Progenitor cell of endocrine pancreas (in vitro differentiated cells): Measurements from ENCODE around the gene AXIN2. TPM values are rescaled to one million over a fixed set of nuclear protein-coding genes. Genes with fewer than 3 reads are reported as not detected.

Experiments used
- DNase-seq: peaks from one replicate; pipeline ENCODE4 v3.0.0; 2021; ENCODE audit warnings: low spot score; ENCODE audit not compliant: unreplicated experiment
- H3K27ac Mint-ChIP-seq: 2 replicates; pipeline ENCODE4 v1.8.0; 2021; ENCODE audit warnings: mild to moderate bottlenecking, moderate library complexity, mixed read lengths
- H3K27me3 Mint-ChIP-seq: 2 replicates; pipeline ENCODE4 v1.8.0; 2021; ENCODE audit warnings: mixed read lengths
- H3K36me3 Mint-ChIP-seq: 2 replicates; pipeline ENCODE4 v1.8.0; 2022; ENCODE audit warnings: mixed read lengths; ENCODE audit not compliant: insufficient read depth
- H3K4me1 Mint-ChIP-seq: 2 replicates; pipeline ENCODE4 v1.8.0; 2021; ENCODE audit warnings: low read depth, mixed read lengths
- H3K4me3 Mint-ChIP-seq: 2 replicates; pipeline ENCODE4 v1.8.0; 2021; ENCODE audit warnings: low read depth, mild to moderate bottlenecking, moderate library complexity, mixed read lengths
- H3K9me3 Mint-ChIP-seq: 2 replicates; pipeline ENCODE4 v1.8.0; 2021; ENCODE audit warnings: low read depth, mixed read lengths
- CTCF ChIP-seq: fragments of 200-600 bp; sonication (generic); IDR thresholded peaks from one replicate; pipeline ENCODE4 v1.5.0; 2021; ENCODE audit warnings: antibody characterized with exemption, mild to moderate bottlenecking; ENCODE audit not compliant: unreplicated experiment
- total RNA-seq: library from RNA; stranded (reverse); gene quantifications from 2 replicates; pipeline ENCODE4 v1.2.1, GENCODE V29; 2021

Gene AXIN2
- total RNA-seq, 1 donor from 2014 or later = 10.2 TPM

GRCh38 chr17:65567566-65567965 lies 6.1 kb upstream of the AXIN2 start:
- no peak for DNase-seq

GRCh38 chr17:65565559-65565958 lies 4.1 kb upstream of the AXIN2 start:
- Mint-ChIP-seq H3K36me3 (no peaks in the 10 kb centered on the region), H3K27ac (no peak overlapping the region), H3K4me3 (no peak overlapping the region), H3K27me3 (peaks cover 20% of the 10 kb centered on the region), H3K4me1 (peaks cover 13% of the 10 kb centered on the region), H3K9me3 (no peaks in the 10 kb centered on the region)
- TF ChIP-seq CTCF = no peak
- DNase-seq = no peak

More at GRCh38 chr17:65567566-65567965, 6.1 kb upstream of the AXIN2 start:
- Mint-ChIP-seq H3K9me3 (no peaks in the 10 kb centered on the region), H3K4me1 (peaks cover 15% of the 10 kb centered on the region), H3K36me3 (no peaks in the 10 kb centered on the region), H3K27ac (no peak overlapping the region), H3K4me3 (no peak overlapping the region), H3K27me3 (peaks cover 24% of the 10 kb centered on the region)
- TF ChIP-seq CTCF = no peak

GRCh38 chr17:65564793-65565192 lies 3.3 kb upstream of the AXIN2 start:
- H3K9me3 Mint-ChIP-seq = no peaks in the 10 kb centered on the region
- no peak for TF ChIP-seq CTCF
- no peak for DNase-seq
- H3K4me3 Mint-ChIP-seq = no peak overlapping the region
- H3K27ac Mint-ChIP-seq = no peak overlapping the region
- H3K4me1 Mint-ChIP-seq = peaks cover 13% of the 10 kb centered on the region
- H3K27me3 Mint-ChIP-seq = peaks cover 19% of the 10 kb centered on the region
- no peaks in the 10 kb centered on the region for H3K36me3 Mint-ChIP-seq

GRCh38 chr17:65562206-65562531 lies 721 bp upstream of the AXIN2 start:
- no peaks in the 10 kb centered on the region for H3K9me3 Mint-ChIP-seq
- peak overlapping the region; percentile 83 for H3K4me3 Mint-ChIP-seq
- DNase-seq = no peak
- no peaks in the 10 kb centered on the region for H3K36me3 Mint-ChIP-seq
- H3K4me1 Mint-ChIP-seq = peaks cover 18% of the 10 kb centered on the region
- TF ChIP-seq CTCF = no peak
- peaks cover 19% of the 10 kb centered on the region for H3K27me3 Mint-ChIP-seq
- H3K27ac Mint-ChIP-seq = peak overlapping the region; percentile 92

GRCh38 chr17:65560628-65561451 lies 608 bp downstream of the AXIN2 start:
- no peak for TF ChIP-seq CTCF
- peak overlapping the region; percentile 69 for H3K4me3 Mint-ChIP-seq
- peak; percentile 63 for DNase-seq
- peaks cover 18% of the 10 kb centered on the region for H3K4me1 Mint-ChIP-seq
- peaks cover 19% of the 10 kb centered on the region for H3K27me3 Mint-ChIP-seq
- no peaks in the 10 kb centered on the region for H3K36me3 Mint-ChIP-seq
- H3K9me3 Mint-ChIP-seq = no peaks in the 10 kb centered on the region
- H3K27ac Mint-ChIP-seq = peak overlapping the region; percentile 80
